ENCODE data around the gene COL23A1.

GRCh38 chr5:178227138-178227659, 363.0 kb downstream of the COL23A1 start:
- no peak for TF ChIP-seq CTCF (IDR thresholded peaks at IDR 0.05)
- TF ChIP-seq EZH2 (IDR thresholded peaks at IDR 0.05; ENCODE audit: borderline replicate concordance, insufficient read depth, low read depth, low read length, poor library complexity, severe bottlenecking): no peak

Measured in B cell (primary cell).